COR-L47 (cell line): Measurements from ENCODE around the gene BTG2.
A peak's percentile ranks its signal among the peaks of the same experiment; 100 is the strongest.
"Not testable (repeated sequence)": the region's sequence is repeated elsewhere in the genome, so short reads cannot be mapped to it uniquely, and the experiment has no call there.

Experiments
- DNase-seq: peaks from one replicate; lab custom pipeline; 2025; lab: John Stamatoyannopoulos, UW

The BTG2 gene

DNA sequence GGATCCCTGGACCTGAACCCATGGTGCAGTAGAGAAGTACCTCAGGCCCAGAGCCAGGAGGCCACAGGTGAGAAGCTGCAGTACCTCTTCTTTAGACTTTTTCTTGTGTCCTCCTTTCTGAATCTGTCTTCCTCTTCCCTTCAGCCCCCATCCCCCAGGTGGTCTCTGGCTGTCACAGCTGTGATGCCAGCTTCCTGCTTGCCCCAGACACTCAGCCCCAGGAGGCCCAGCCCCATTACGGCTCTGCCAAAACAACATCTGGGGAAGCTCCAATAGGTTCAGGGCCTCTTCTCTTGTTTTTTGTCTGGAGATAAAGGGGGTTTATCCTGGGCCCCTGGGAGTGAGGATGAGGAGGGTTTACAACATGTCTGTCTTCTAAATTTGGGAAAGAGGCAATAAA is 9.5 kb upstream of the BTG2 start:
- peak; percentile 44 for DNase-seq

DNA sequence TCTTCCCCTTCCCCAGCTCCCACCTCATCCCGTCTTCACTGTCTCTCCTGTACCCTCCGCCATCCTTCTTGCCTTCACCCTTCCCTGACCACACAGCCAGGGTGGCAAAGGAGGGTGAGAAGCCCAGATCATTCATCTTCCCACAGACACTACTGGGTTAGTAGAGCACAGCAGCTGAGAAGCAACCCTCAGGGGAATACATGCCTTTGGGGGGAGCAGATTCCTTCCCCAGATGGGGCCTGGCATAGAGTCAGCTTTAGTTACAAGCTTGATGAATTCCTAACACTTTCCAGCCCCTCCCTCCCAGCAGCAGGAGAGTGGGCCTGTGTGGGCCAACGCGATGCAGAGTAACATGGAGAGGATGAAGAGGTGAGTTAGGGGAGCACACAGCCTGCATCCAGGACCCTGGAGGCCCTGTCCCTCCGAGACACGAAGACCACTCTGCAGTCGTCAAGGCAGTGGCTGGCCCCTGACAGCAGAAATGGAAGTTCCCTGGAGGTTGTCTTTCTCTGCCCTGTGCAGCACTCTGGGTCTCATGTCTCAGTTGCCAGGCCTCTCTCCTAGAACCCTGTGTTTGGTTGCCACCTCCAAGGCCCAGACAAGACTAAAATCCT is 8.8 kb upstream of the BTG2 start:
- DNase-seq: no peak

DNA sequence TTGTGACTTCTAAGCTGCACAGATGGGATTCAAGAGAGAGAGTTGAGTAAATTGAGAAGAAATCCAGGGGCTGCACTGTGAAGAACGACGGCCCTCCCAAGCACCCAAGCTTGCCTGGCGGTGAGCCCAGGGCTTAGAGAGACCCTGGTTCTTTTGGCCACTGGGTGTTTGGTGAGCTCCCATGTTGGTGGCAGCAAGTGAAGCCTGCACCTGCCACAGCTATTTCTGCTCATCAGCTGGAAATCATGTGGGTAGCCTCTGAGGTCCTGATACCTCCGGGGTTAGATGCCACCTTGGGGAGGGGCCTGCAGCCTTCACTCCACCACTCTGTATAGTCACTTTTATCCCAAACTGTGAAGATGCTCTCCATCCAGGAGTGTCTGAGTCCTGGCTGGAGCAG is 6.2 kb upstream of the BTG2 start:
- DNase-seq: peak; percentile 16

DNA sequence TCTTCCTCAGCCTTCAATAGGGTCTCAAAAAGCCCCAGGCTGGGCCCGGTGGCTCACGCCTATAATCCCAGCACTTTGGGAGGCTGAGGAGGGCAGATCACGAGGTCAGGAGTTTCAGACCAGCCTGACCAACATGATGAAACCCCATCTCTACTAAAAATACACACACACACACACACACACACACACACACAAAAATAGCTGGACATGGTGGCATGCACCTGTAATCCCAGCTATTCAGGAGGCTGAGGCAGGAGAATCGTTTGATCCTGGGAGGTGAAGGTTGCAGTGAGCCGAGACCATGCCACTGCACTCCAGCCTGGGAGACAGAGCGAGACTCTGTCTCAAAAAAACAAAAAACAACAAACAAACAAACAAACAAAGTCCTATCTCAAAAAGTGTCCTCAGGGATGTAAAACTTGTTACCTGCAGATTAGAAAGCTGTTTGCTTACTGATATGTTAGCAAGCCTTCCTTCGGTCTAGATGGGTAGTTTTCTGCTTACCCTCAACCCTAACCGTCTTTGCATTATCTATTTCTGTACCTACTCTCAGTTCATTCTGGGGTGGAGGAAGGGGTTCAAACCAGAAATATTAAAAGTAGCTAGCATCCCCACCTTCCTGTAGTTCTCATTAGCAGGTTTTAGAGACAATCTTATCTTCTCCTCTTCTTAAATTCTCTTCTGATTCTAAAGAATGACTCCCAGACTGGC is 5.4 kb upstream of the BTG2 start:
- not testable (repeated sequence) for DNase-seq

DNA sequence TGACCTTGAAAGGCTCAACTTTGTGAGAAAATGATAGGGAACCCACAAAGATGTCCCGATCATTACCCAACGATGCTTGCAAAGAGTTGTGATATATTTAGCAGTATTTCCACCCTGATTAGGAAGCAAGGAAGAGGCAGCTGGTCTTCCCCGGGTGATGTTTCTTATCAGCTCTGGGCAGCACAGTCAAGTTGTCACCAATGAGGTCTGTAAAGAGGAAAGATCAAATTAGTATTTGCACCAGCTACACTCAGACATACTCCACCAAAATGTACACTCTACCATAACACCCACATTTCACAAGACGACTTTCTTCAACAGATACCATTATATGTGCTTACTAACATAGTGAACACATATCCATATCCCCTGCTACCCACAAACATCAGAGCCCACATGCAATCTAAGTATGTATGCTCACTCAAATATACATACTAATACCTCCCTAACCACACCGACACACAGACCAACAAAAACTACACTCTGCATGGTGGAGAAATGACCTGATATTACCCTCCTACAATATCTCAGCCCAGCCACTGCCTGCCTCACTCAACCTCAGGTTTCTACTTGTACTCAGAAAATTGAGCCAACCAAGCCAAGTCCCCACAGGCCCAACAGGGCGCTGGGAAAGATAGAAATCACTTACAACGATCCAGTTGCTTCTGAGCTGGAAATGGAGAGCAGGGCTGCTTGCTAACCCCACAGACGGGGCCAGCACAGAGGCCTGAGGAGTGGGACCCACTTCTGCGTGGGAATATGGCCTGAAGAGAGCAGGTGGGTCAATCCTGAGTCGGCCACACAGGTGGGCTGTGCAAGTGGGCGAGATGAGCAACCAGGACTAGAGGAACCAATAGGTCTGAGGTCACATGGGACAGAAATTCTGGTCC is 4.6 kb upstream of the BTG2 start:
- DNase-seq: no peak

DNA sequence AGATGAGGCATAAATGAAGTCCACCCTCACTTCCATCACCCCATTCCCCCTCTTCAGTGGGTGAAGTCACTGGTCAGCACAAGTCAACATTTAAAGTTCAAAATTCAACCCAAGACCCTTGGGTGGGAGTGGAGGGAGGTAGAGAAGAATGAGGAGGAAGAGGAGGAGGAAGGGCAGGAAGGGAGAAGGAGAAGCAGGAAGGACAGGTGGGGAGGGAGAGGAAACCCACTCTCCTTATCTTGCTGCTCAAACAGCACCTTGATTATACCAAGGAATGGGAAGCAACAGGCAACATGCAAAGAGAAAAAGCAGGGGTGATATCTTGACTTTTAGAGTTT is 4.0 kb upstream of the BTG2 start:
- no peak for DNase-seq

DNA sequence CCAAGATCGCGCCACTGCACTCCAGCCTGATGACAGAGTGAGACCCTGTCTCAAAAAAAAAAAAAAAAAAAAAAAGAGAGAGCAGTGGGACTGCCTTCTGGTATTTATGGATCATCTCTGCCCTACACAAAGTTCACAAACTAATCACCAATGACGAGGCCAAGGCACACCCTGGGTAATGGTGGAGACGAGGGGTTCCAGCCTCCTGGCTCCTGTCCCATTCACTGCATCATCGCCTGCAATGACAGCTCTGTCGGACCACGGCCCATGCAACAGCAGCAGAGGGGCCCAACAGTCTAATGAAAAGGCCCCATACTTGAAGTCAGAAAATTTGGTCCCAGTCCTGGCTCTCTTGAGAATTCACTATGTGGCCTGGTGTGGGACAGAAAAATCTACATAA is 2.9 kb upstream of the BTG2 start:
- no peak for DNase-seq

DNA sequence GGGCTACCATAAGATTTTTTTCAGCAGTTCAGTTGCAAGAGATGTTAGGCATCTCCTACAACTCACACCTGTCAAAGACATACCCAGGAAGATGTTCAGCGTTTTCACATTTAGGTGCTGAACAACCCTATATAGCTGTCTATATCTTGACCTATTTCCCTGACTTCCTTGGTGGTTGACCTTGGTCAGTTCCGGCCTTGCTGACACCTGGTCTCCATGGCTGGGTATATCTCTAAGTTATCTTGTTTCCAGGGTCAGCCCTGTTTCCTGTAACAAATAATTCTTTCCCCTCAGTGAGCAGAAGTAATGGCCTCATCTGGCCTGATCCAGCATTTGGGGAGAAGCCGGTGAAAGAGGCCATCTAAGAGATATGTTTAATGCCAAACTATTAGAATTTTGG is 2.4 kb upstream of the BTG2 start:
- DNase-seq: no peak

DNA sequence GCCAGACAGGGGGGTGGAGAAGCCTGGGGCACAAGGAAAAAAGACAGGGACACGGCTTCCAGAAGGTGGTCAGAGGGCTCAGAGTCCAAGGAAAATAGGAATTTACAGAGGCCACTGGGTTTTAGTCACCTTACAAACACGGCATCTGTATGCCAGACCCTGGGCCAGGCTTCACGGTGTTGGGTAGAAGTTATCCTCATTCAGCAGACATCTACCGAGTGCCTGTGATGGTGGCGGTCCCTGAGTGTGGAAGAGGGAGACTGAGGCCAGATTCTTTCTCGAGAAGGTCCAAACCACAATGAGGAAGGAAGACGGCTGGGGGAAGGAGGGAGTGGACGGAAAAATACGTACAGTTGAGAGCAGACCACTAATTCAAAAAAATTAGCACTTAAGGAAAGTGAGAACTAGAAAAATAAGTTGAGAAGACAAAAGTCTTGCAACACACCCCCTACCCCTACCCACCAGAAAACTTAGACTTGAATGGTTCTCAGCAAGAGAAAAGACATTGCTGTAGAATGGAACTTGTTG is 864 bp upstream of the BTG2 start:
- no peak for DNase-seq

DNA sequence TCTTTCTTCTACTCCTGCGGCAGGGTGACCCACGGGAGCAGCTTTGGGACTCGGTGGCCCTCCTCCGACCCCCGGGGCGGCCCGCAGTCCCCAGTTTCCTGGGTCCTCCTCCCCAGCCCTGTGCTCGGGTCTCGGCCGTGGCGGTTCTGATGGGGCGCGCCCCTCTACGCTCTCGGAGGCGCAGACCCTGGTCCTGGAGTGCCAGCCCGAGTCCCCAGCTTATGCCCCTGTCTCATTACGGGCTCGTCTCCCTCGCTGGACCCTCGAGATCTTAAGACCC is 430 bp downstream of the BTG2 start:
- DNase-seq: no peak

DNA sequence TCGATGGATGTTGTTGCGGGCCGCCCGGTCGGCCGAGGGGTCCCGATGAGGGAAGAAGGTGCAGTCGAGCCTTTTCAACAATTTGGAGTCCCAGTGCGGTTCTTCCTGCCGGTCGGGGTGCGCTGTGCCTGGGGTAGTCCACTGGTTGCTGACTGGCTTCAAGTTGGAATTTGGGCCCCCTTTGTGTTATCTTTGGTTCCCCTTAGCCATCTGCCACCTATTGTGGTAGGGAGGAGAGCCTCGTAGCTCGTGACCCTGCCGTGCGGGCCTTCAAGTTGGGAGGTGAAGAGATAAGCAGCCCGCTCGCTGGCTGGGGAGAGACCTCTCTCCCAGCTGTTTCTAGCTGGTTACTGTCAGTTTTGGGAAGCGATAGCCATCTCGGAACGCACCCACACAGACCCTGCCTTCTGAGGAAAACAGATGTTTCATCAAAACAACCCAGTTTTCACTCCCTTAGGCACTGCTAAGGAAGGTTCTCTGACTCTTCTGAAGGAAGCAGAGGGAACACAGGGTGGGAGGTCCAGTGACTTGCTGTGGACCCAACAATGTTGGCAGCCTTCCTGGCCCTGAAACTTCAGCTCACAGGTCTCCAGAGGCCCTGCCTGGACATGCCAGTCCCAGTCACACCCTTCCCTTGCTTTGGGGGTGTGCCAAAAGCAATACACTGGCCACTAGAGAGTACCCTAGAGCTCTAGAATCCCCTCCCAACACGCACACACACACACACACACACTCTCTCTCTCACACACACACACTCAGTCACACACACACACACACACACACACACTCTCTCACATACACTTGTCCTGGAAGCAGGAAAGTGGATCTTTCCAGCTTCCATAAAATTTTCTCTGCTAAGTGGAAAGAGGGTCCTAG is 1.0 kb downstream of the BTG2 start:
- DNase-seq: peak; percentile 76

DNA sequence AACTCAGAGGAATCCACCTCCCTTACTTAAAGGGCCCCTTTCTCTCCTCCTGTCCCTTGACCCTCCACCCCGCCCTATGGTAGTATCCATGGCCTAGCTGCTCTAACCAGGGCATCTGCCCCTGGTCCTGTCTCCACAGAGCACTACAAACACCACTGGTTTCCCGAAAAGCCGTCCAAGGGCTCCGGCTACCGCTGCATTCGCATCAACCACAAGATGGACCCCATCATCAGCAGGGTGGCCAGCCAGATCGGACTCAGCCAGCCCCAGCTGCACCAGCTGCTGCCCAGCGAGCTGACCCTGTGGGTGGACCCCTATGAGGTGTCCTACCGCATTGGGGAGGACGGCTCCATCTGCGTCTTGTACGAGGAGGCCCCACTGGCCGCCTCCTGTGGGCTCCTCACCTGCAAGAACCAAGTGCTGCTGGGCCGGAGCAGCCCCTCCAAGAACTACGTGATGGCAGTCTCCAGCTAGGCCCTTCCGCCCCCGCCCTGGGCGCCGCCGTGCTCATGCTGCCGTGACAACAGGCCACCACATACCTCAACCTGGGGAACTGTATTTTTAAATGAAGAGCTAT is 1.7 kb downstream of the BTG2 start:
- DNase-seq: no peak

DNA sequence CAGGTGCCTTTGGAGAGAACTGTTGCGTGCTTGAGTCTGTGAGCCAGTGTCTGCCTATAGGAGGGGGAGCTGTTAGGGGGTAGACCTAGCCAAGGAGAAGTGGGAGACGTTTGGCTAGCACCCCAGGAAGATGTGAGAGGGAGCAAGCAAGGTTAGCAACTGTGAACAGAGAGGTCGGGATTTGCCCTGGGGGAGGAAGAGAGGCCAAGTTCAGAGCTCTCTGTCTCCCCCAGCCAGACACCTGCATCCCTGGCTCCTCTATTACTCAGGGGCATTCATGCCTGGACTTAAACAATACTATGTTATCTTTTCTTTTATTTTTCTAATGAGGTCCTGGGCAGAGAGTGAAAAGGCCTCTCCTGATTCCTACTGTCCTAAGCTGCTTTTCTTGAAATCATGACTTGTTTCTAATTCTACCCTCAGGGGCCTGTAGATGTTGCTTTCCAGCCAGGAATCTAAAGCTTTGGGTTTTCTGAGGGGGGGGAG is 2.4 kb downstream of the BTG2 start:
- DNase-seq: no peak

DNA sequence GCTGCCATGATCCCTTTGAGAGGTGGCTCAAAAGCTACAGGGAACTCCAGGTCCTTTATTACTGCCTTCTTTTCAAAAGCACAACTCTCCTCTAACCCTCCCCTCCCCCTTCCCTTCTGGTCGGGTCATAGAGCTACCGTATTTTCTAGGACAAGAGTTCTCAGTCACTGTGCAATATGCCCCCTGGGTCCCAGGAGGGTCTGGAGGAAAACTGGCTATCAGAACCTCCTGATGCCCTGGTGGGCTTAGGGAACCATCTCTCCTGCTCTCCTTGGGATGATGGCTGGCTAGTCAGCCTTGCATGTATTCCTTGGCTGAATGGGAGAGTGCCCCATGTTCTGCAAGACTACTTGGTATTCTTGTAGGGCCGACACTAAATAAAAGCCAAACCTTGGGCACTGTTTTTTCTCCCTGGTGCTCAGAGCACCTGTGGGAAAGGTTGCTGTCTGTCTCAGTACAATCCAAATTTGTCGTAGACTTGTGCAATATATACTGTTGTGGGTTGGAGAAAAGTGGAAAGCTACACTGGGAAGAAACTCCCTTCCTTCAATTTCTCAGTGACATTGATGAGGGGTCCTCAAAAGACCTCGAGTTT is 3.1 kb downstream of the BTG2 start:
- no peak for DNase-seq

DNA sequence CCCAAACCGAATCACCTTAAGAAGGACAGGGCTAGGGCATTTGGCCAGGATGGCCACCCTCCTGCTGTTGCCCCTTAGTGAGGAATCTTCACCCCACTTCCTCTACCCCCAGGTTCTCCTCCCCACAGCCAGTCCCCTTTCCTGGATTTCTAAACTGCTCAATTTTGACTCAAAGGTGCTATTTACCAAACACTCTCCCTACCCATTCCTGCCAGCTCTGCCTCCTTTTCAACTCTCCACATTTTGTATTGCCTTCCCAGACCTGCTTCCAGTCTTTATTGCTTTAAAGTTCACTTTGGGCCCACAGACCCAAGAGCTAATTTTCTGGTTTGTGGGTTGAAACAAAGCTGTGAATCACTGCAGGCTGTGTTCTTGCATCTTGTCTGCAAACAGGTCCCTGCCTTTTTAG is 3.6 kb downstream of the BTG2 start:
- no peak for DNase-seq

DNA sequence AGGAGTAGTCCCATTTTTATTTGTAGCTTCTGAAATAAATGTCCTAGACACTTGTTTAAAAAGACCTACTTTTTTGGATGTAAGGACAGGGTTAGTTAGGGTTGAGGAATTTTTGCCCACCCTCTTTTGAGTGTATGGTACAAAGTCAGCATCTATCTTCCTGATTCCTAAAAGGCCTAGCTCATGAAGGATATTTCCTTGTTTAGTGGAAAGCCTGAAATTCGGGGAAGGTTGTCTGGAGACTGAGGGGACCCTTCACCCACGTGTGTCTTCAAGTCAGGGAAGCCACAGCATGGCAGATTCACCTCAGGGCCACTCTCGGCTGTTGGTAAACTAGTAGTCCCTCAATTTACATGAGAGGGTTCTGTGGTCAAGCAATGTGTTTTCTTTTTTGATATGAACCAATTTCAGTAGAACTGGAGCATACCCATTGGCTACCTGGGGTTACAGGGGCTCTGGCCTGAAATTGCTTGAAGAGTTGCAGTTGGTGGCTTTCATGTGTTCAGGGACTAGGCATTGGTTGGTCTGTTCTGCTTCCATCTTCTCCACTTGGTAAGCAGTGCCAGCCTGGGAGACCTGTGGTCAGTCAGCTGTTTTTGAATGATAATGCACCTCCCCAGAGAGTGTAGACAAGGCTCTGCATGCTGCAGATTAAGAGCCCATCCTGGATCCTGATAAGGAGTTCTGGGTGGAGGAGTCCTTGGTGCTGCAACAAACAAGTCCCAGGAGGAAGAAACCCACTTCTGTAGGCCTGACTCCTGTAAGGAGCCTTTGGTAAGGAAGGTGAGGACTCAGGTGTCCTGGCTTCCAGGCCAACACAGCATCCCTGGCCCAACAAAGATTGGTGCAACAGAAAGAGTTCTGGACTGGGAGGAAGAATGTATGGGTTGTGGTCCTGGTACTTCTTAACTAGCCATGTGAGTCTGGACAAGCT is 6.3 kb downstream of the BTG2 start:
- DNase-seq: no peak

DNA sequence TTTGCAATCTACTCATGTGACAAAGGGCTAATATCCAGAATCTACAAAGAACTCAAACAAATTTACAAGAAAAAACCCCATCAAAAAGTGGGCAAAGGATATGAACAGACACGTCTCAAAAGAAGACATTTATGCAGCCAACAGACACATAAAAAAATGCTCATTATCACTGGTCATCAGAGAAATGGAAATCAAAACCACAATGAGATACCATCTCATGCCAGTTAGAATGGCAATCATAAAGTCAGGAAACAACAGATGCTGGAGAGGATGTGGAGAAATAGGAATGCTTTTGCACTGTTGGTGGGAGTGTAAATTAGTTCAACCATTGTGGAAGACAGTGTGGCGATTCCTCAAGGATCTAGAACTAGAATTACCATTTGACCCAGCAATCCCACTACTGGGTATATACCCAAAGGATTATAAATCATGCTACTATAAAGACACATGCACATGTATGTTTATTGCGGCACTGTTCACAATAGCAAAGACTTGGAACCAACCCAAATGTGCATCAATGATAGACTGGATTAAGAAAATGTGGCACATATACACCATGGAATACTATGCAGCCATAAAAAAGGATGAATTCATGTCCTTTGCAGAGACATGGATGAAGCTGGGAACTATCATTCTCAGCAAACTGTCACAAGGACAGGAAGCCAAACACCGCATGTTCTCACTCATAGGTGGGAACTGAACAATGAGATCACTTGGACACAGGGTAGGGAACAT is 8.9 kb downstream of the BTG2 start:
- not testable (repeated sequence) for DNase-seq

DNA sequence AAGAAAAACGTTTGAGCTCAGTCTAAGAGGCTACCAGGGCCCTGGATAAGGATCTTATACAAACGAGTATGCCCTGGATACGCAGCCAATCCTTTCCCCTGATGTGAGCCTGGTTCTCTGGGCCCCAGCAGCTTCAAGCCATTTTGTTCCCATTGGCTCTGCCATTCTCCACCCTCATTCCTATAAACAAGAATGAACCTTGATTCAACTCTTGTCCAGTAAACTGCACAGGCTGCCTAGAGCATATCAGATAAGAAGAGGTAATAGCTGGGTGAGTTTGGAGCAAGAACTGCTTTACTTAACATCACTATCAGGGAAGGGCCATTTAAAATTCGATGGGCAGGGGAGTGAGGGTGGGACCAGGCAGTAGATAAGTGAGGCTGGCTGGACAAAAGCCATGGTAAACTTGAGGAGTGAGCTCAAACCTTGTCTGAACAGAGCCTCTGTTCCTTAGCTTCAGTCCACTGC is 11.3 kb downstream of the BTG2 start:
- no peak for DNase-seq
